ENCODE results near the gene SAMHD1.

DNA sequence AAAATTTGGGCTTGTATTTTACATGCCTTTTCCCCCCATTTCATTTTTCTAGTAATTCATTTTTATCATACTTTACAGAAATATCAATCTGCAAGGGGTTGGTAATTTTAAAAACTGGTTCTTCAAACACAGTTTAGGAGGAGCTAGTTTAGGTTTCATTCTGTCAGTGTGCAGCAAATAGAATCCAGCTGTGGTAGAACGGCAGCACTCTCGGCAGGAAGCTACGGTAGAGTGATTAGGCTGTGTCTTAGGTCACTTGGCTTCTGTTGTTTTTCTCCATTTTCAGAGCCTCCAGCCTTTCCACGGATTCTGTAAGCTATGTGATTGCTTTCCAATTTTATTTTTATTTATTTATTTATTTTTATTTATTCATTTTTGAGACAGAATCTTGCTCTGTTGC, 42.9 kb downstream of the SAMHD1 start:
- TF ChIP-seq SUZ12 (IDR thresholded peaks at IDR 0.05; ENCODE audit: low read depth, low read length): no peak
- TF ChIP-seq, protein P1, sequence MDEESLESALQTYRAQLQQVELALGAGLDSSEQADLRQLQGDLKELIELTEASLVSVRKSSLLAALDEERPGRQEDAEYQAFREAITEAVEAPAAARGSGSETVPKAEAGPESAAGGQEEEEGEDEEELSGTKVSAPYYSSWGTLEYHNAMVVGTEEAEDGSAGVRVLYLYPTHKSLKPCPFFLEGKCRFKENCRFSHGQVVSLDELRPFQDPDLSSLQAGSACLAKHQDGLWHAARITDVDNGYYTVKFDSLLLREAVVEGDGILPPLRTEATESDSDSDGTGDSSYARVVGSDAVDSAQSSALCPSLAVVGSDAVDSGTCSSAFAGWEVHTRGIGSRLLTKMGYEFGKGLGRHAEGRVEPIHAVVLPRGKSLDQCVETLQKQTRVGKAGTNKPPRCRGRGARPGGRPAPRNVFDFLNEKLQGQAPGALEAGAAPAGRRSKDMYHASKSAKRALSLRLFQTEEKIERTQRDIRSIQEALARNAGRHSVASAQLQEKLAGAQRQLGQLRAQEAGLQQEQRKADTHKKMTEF (CRISPR knock-in tag; IDR thresholded peaks at IDR 0.05): no peak
- no peak for TF ChIP-seq IRF2 (CRISPR knock-in tag; IDR thresholded peaks at IDR 0.05)
- no peak for TF ChIP-seq RAD21 (CRISPR knock-in tag; IDR thresholded peaks at IDR 0.05)
- no peak for TF ChIP-seq TCF7 (IDR thresholded peaks at IDR 0.05; ENCODE audit: low read depth)
- TF ChIP-seq ZNF274 (CRISPR knock-in tag; IDR thresholded peaks at IDR 0.05): no peak
- TF ChIP-seq RBM22 (optimal IDR thresholded peaks at IDR 0.05; ENCODE audit: low read length): no peak
- no peak for TF ChIP-seq POLR2AphosphoS5 (IDR thresholded peaks at IDR 0.05; ENCODE audit: low read depth, low read length)
- TF ChIP-seq CEBPG (CRISPR knock-in tag; IDR thresholded peaks at IDR 0.05): no peak
- TF ChIP-seq JUN (CRISPR knock-in tag; IDR thresholded peaks at IDR 0.05): no peak
- TF ChIP-seq, protein P2, sequence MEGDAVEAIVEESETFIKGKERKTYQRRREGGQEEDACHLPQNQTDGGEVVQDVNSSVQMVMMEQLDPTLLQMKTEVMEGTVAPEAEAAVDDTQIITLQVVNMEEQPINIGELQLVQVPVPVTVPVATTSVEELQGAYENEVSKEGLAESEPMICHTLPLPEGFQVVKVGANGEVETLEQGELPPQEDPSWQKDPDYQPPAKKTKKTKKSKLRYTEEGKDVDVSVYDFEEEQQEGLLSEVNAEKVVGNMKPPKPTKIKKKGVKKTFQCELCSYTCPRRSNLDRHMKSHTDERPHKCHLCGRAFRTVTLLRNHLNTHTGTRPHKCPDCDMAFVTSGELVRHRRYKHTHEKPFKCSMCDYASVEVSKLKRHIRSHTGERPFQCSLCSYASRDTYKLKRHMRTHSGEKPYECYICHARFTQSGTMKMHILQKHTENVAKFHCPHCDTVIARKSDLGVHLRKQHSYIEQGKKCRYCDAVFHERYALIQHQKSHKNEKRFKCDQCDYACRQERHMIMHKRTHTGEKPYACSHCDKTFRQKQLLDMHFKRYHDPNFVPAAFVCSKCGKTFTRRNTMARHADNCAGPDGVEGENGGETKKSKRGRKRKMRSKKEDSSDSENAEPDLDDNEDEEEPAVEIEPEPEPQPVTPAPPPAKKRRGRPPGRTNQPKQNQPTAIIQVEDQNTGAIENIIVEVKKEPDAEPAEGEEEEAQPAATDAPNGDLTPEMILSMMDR (CRISPR knock-in tag; IDR thresholded peaks at IDR 0.05): no peak
- TF ChIP-seq SRSF9 (IDR thresholded peaks at IDR 0.05; ENCODE audit: borderline replicate concordance, insufficient read depth, low read depth, low read length, poor library complexity, severe bottlenecking): no peak
